ENCODE measurements around the gene ANKRD12.

DNA sequence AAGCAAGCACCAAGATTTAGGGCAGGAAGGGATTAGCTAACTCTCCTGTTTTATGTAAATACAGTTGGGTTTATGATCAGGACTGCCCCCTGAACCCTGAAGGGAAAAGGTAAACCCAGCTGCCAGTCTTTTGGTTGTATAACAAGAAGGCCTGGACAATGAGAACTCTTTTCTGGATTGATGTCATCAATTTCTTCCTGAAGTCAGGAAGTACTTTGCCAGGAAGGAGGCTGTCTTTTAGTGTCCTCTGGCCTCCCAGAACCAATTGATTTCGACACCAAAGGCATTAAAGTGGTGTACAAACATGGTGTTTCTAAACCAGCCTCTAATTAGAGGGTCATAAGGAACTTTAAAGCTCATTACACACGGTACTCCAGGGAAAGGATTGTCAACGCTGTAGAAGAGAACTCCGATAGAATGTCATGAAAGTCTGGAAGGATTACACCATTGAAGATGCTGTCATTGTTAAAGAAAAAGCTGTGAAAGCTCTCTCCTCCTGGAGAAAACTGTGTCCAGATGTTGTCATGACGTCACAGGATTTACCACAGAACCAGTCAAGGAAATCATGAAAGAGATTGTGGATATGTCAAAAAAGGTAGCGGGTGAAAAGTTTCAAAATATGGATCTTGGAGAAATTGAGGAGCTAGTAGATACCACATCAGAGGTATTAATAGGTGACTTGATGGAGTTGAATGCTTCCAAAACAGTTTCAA is 78.8 kb downstream of the ANKRD12 start:
- TF ChIP-seq, protein P1, sequence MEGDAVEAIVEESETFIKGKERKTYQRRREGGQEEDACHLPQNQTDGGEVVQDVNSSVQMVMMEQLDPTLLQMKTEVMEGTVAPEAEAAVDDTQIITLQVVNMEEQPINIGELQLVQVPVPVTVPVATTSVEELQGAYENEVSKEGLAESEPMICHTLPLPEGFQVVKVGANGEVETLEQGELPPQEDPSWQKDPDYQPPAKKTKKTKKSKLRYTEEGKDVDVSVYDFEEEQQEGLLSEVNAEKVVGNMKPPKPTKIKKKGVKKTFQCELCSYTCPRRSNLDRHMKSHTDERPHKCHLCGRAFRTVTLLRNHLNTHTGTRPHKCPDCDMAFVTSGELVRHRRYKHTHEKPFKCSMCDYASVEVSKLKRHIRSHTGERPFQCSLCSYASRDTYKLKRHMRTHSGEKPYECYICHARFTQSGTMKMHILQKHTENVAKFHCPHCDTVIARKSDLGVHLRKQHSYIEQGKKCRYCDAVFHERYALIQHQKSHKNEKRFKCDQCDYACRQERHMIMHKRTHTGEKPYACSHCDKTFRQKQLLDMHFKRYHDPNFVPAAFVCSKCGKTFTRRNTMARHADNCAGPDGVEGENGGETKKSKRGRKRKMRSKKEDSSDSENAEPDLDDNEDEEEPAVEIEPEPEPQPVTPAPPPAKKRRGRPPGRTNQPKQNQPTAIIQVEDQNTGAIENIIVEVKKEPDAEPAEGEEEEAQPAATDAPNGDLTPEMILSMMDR (IDR thresholded peaks at IDR 0.05) = no peak
- TF ChIP-seq POLR2A (IDR thresholded peaks at IDR 0.05) = no peak

Data from heart left ventricle (tissue), 13 donors.